Iris pigment epithelial cell (primary cell): ENCODE data around the gene MDFIC.
A peak's percentile ranks its signal among the peaks of the same experiment; 100 is the strongest.

ENCODE experiments used
- DNase-seq: peaks from one replicate; pipeline ENCODE4 v3.0.0-alpha.2; 2011; ENCODE audit warnings: low read depth

The MDFIC gene

GRCh38 chr7:114953724-114954123 lies 31.8 kb downstream of the MDFIC start:
- DNase-seq = no peak

GRCh38 chr7:114956702-114957101 lies 34.8 kb downstream of the MDFIC start:
- no peak for DNase-seq

- no peak for DNase-seq
These were observed 35.5 kb downstream of the MDFIC start for GRCh38 chr7:114957444-114957843.

- DNase-seq = peak; percentile 90
These were observed 38.0 kb downstream of the MDFIC start for GRCh38 chr7:114959931-114960330.

- DNase-seq = no peak
These were observed 40.5 kb downstream of the MDFIC start for GRCh38 chr7:114962441-114962840.

GRCh38 chr7:114966156-114966555 lies 44.3 kb downstream of the MDFIC start:
- no peak for DNase-seq

GRCh38 chr7:114969096-114969495 lies 47.2 kb downstream of the MDFIC start:
- DNase-seq = no peak

- no peak for DNase-seq
These were observed 48.4 kb downstream of the MDFIC start for GRCh38 chr7:114970308-114970707.

- no peak for DNase-seq
These were observed 48.8 kb downstream of the MDFIC start for GRCh38 chr7:114970732-114971131.

- DNase-seq = no peak
These were observed 50.7 kb downstream of the MDFIC start for GRCh38 chr7:114972567-114972966.

- DNase-seq = peak; percentile 51
These were observed 51.3 kb downstream of the MDFIC start for GRCh38 chr7:114973147-114973546.

- DNase-seq = no peak
These were observed 53.5 kb downstream of the MDFIC start for GRCh38 chr7:114975401-114975800.

- peak; percentile 52 for DNase-seq
These were observed 54.8 kb downstream of the MDFIC start for GRCh38 chr7:114976666-114977065.

GRCh38 chr7:114977277-114977676 lies 55.4 kb downstream of the MDFIC start:
- DNase-seq = no peak

GRCh38 chr7:114979388-114979787 lies 57.5 kb downstream of the MDFIC start:
- DNase-seq = peak; percentile 92

- DNase-seq = no peak
These were observed 58.1 kb downstream of the MDFIC start for GRCh38 chr7:114979803-114980507.

- no peak for DNase-seq
These were observed 59.4 kb downstream of the MDFIC start for GRCh38 chr7:114981323-114981722.

GRCh38 chr7:114985116-114985715 lies 63.3 kb downstream of the MDFIC start:
- DNase-seq = no peak

GRCh38 chr7:114986190-114987180 lies 64.6 kb downstream of the MDFIC start:
- DNase-seq = peak; percentile 31

GRCh38 chr7:114988026-114988425 lies 66.1 kb downstream of the MDFIC start:
- no peak for DNase-seq

GRCh38 chr7:114988755-114989375 lies 67.0 kb downstream of the MDFIC start:
- DNase-seq = peak; percentile 87

- peak; percentile 35 for DNase-seq
These were observed 67.6 kb downstream of the MDFIC start for GRCh38 chr7:114989531-114989930.
